GM19351 (cell line): ENCODE results near the gene C2orf68.
"Not testable (repeated sequence)": the region's sequence is repeated elsewhere in the genome, so short reads cannot be mapped to it uniquely, and the experiment has no call there.

Experiments
- ATAC-seq: cut with Tn5 transposase; IDR thresholded peaks from one replicate; pipeline ENCODE4 v1.9.1; 2021; ENCODE audit warnings: mild to moderate bottlenecking, moderate library complexity; ENCODE audit not compliant: unreplicated experiment

The C2orf68 gene

GRCh38 chr2:85599468-85600234 lies 12.2 kb downstream of the C2orf68 start:
- ATAC-seq = no peak

GRCh38 chr2:85598594-85599340 lies 13.1 kb downstream of the C2orf68 start:
- ATAC-seq = no peak

- no peak for ATAC-seq
Measured at GRCh38 chr2:85597241-85597640, 14.6 kb downstream of the C2orf68 start.

- no peak for ATAC-seq
Measured at GRCh38 chr2:85596486-85597143, 15.3 kb downstream of the C2orf68 start.

DNA sequence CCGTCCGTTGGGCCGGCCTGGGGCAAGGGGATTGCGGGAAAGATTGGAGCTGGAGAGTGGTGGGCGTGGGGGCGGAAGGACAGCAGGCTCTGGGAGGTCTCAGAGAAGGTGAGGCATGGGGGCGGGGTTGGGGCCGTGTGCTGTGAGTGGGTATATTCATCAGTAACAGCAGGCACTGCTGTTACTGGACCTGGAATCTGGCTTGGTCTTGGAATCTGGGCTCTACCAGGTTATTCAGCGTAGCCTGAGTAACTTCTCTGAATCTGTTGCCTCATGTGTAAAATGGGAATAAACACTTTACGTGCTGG lies 15.9 kb downstream of the C2orf68 start:
- no peak for ATAC-seq

- ATAC-seq = peak; percentile 100
Measured at GRCh38 chr2:85595301-85596025, 16.4 kb downstream of the C2orf68 start, which contains the start of gene RNF181. Gene RNF181 (plus strand): TSS chr2:85595745. CDS start chr2:85595764, 19 bp downstream.

GRCh38 chr2:85594715-85595300 lies 17.1 kb downstream of the C2orf68 start:
- no peak for ATAC-seq

DNA sequence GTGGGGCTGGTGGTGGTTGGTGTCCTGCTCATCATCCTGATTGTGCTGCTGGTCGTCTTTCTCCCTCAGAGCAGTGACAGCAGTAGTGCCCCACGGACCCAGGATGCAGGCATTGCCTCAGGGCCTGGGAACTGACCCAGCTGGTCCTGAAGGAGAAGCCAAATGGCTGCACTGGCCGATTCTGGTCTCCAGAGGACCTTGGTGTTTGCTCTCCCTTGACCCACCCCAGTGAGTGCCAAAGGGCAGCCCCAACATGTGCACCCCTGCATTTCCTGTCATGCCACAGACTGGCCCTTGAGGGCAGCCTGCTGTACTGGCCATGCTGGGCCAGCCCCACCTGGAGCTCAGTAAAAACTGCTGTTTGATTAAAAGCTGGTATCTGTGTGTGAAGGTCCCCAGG lies 18.8 kb downstream of the C2orf68 start:
- no peak for ATAC-seq

- not testable (repeated sequence) for ATAC-seq
Measured at GRCh38 chr2:85592299-85592698, 19.6 kb downstream of the C2orf68 start.

DNA sequence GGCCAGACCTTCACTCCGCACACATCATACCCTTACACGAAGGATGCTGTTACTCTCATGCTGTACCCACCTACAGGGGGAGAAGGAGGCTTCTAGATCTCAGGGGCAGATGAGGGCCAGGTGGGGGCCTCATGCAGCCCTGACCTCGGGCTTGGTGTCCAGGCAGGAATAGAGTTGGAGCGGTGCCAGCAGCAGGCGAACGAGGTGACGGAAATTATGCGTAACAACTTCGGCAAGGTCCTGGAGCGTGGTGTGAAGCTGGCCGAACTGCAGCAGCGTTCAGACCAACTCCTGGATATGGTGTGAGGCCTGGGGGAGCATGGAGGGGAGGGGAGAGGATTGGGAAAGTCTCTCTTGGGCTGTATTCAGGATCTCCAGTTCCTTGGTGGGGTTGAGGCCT lies 20.3 kb downstream of the C2orf68 start:
- ATAC-seq = no peak

DNA sequence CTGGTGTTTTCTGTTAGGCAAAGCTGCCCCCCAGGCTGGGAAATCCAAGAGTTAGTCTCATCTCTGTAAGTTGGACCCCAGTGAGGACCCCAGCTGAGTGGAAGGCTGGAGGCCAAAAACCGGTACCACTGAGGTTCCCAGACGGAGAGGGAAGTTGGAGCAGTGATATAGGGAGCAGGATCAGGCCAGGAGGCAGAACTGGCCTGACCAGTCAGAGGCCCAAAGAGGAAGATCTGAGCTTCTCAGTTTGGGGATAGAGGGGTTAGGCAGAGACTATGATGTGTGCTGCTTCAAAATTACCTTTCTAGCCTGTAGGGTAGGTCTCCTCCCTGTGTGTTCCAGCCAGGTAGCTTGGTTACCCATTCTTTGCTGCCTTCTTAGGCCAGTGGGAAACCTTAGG lies 20.9 kb downstream of the C2orf68 start:
- no peak for ATAC-seq

GRCh38 chr2:85589982-85590791 lies 21.7 kb downstream of the C2orf68 start:
- ATAC-seq = no peak

- ATAC-seq = no peak
Measured at GRCh38 chr2:85589181-85589580, 22.7 kb downstream of the C2orf68 start.

DNA sequence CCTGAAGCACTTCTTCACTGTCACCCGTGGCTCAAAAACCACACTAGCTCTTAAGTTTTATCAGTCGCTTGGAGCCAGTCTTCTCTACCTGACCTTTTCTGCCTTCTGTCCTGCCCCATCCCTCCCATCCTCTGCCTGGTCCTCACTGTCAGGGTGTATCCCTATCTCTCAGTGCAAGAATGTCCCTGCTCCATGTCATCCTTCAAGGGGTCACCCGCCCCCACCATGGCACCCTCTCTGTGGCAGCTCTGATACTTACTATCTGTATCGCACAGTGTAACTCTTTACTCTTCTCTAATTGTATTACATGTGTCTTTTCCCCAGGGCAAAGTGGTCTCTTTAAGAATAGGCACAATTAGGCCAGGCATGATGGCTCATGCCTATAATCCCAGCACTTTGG lies 23.2 kb downstream of the C2orf68 start:
- ATAC-seq = no peak

DNA sequence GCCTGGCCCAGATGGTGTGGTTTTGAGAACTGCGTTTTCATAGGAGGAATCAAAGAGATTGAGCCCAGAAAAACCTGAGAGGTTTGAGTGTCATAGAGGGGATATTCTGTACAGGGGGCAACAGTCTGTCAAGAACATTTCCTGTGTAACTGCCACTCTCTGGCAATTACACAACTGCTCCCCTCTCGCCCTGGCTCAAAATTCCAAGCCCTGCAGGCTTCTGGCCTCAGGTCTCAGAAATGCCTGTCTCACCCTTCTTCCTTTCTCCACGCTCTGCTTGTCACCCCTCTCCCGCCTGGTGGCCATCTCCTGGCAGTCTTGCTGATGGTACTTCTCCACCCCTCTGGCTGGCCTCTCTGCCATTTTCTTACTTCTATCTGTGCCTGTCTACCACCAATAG lies 23.6 kb downstream of the C2orf68 start:
- ATAC-seq = no peak

DNA sequence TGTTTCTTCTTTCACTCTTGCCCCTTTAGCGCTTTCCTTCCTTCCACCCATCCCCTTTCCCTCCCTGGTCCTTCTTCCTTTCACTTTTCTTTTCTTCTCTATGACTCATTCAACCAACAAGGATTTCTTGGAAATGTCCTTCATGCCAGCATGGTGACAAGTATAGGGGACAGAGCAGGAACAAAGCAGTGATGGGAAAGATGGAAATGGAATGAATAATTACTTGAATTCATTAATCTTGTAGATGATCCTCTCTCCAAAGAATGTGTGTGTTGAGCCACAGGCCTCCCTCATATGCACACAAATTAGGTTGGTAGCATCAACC lies 26.1 kb downstream of the C2orf68 start:
- ATAC-seq = no peak

GRCh38 chr2:85584857-85585780 lies 26.7 kb downstream of the C2orf68 start:
- ATAC-seq = peak; percentile 39

GRCh38 chr2:85584354-85584856 lies 27.5 kb downstream of the C2orf68 start, which contains the start of gene VAMP5:
Gene VAMP5 (plus strand): TSS chr2:85584431. CDS start chr2:85584491, 60 bp downstream.
- ATAC-seq = peak; percentile 73
